Measurements from ENCODE around the gene TNKS1BP1. TPM values are rescaled to one million over a fixed set of nuclear protein-coding genes. Genes with fewer than 3 reads are reported as not detected.

The TNKS1BP1 gene
- total RNA-seq, 1 donor from 2014 or later = 11.7 TPM

GRCh38 chr11:57331720-57332119 lies 7.0 kb upstream of the TNKS1BP1 start:
- no peak overlapping the region for H3K27ac ChIP-seq
- H4K20me1 ChIP-seq (ENCODE audit: low read depth) = peaks cover 9% of the 10 kb centered on the region
- H3K27me3 ChIP-seq = no peaks in the 10 kb centered on the region
- H3K9me3 Mint-ChIP-seq = no peaks in the 10 kb centered on the region
- peaks cover 11% of the 10 kb centered on the region for H3F3A ChIP-seq (ENCODE audit: low read depth)
- H3K4me3 Mint-ChIP-seq = no peak overlapping the region
- peaks cover 5% of the 10 kb centered on the region for H3K36me3 ChIP-seq
- H3K79me2 ChIP-seq (ENCODE audit: low read depth) = peaks cover 39% of the 10 kb centered on the region
- TF ChIP-seq CTCF (IDR thresholded peaks at IDR 0.05) (no peak), EZH2 (IDR thresholded peaks at IDR 0.05) (no peak), EZH2phosphoT487 (IDR thresholded peaks at IDR 0.05) (no peak)
- peaks cover 65% of the 10 kb centered on the region for H3K36me3 Mint-ChIP-seq
- no peak overlapping the region for H3K27ac Mint-ChIP-seq
- H3K9me3 ChIP-seq (ENCODE audit: low read depth) = no peaks in the 10 kb centered on the region
- peaks cover 33% of the 10 kb centered on the region for H3K4me1 Mint-ChIP-seq
- H3K4me2 ChIP-seq = no peak overlapping the region
- no peak for DNase-seq (ENCODE audit: low spot score)
- H3K4me3 ChIP-seq = no peak overlapping the region
- H2AFZ ChIP-seq (replicated peaks) = no peak overlapping the region
- peaks cover 16% of the 10 kb centered on the region for H3K4me1 ChIP-seq
- H3K27me3 Mint-ChIP-seq (ENCODE audit: insufficient read depth, low read depth) = no peaks in the 10 kb centered on the region
- no peak overlapping the region for H3K9ac ChIP-seq

GRCh38 chr11:57330029-57330428 lies 5.3 kb upstream of the TNKS1BP1 start:
- Histone ChIP-seq H3K27ac (no peak overlapping the region), H3K79me2 (ENCODE audit: low read depth) (peaks cover 30% of the 10 kb centered on the region), H3K27me3 (no peaks in the 10 kb centered on the region), H3K36me3 (peaks cover 5% of the 10 kb centered on the region), H4K20me1 (ENCODE audit: low read depth) (peaks cover 8% of the 10 kb centered on the region), H2AFZ (replicated peaks) (no peak overlapping the region), H3K4me1 (peaks cover 22% of the 10 kb centered on the region), H3K9me3 (ENCODE audit: low read depth) (no peaks in the 10 kb centered on the region), H3K9ac (no peak overlapping the region), H3K4me2 (no peak overlapping the region), H3F3A (ENCODE audit: low read depth) (peaks cover 24% of the 10 kb centered on the region), H3K4me3 (no peak overlapping the region)
- H3K4me3 Mint-ChIP-seq = no peak overlapping the region
- H3K4me1 Mint-ChIP-seq = peaks cover 38% of the 10 kb centered on the region
- peaks cover 72% of the 10 kb centered on the region for H3K36me3 Mint-ChIP-seq
- TF ChIP-seq EZH2phosphoT487 (IDR thresholded peaks at IDR 0.05) (no peak), EZH2 (IDR thresholded peaks at IDR 0.05) (no peak), CTCF (IDR thresholded peaks at IDR 0.05) (no peak)
- no peaks in the 10 kb centered on the region for H3K27me3 Mint-ChIP-seq (ENCODE audit: insufficient read depth, low read depth)
- no peak overlapping the region for H3K27ac Mint-ChIP-seq
- DNase-seq (ENCODE audit: low spot score) = no peak
- no peaks in the 10 kb centered on the region for H3K9me3 Mint-ChIP-seq

- Histone ChIP-seq H4K20me1 (ENCODE audit: low read depth) (peaks cover 13% of the 10 kb centered on the region), H3K27ac (no peak overlapping the region), H3K9me3 (ENCODE audit: low read depth) (no peaks in the 10 kb centered on the region), H3K27me3 (no peaks in the 10 kb centered on the region), H3K79me2 (ENCODE audit: low read depth) (peaks cover 22% of the 10 kb centered on the region), H3K4me3 (no peak overlapping the region), H3K4me2 (no peak overlapping the region), H3F3A (ENCODE audit: low read depth) (peaks cover 42% of the 10 kb centered on the region), H3K4me1 (peaks cover 23% of the 10 kb centered on the region), H3K9ac (no peak overlapping the region), H3K36me3 (no peaks in the 10 kb centered on the region), H2AFZ (replicated peaks) (no peak overlapping the region)
- Mint-ChIP-seq H3K27me3 (ENCODE audit: insufficient read depth, low read depth) (peaks cover 6% of the 10 kb centered on the region), H3K27ac (no peak overlapping the region), H3K4me1 (peaks cover 36% of the 10 kb centered on the region), H3K36me3 (peaks cover 56% of the 10 kb centered on the region), H3K4me3 (no peak overlapping the region), H3K9me3 (no peaks in the 10 kb centered on the region)
- TF ChIP-seq EZH2phosphoT487 (IDR thresholded peaks at IDR 0.05) (no peak), CTCF (IDR thresholded peaks at IDR 0.05) (no peak), EZH2 (IDR thresholded peaks at IDR 0.05) (no peak)
- no peak for DNase-seq (ENCODE audit: low spot score)
Observed at GRCh38 chr11:57327721-57328120, 3.0 kb upstream of the TNKS1BP1 start.
